Measurements from ENCODE around the gene APC. TPM values are rescaled to one million over a fixed set of nuclear protein-coding genes. Genes with fewer than 3 reads are reported as not detected.
A peak's percentile ranks its signal among the peaks of the same experiment; 100 is the strongest.

APC gene
- total and polyA plus RNA-seq, 2 of the 13 experiments (the other 11 are each of a cell fraction or from before 2014, with no cell fraction given): 6.1 to 19.0 TPM

- H3K4me2 ChIP-seq (ENCODE audit: low read depth, low read length): no peak overlapping the region
- CTCF ChIA-PET (ENCODE audit: low intra/inter-chr PET ratio, low total read pairs): no interaction called here
- no peak for ATAC-seq
Measured at GRCh38 chr5:112795342-112795741, 57.7 kb downstream of the APC start.

DNA sequence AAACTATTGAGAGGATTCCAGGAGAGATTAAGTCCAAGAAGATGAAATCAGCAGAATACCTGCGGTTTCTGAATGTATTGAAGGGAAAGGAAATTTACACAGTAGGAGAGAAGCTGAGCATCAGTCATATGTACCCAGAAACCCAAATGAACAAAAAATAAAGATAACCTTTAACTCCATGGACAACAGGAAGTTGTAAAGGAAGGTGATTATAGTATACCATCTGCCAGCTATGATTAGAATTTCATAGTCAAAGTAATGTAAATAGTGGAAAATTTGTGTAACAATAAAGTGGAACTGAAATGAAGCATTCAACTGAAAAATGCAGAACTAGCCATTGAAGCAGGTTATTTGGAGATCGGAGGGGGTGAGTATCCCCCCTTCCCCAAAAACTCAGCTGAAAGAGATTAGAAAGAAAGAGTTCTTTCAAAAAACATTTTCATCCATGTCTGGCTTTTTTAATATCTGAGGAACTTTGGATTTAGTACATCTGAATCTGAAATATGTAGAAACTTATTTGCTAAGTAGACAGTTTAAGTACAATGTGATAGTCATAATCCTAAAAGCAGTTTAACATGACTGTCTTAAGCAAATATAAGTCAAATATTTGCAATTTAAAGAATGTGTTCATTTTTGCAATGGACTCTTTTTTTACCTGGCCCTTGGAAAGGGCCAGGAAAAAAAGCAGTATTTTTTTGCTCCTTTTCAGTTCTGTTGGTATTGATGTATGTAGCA lies 58.4 kb downstream of the APC start:
- H3K79me2 ChIP-seq (ENCODE audit: insufficient read depth, low read length): no peaks in the 10 kb centered on the region
- BruUV-seq (replicated peaks): no TSS peak
- ATAC-seq: no peak
- H3K9ac ChIP-seq (ENCODE audit: insufficient read depth, low read depth, low read length): no peak overlapping the region
- H3K4me2 ChIP-seq (ENCODE audit: low read depth, low read length): no peak overlapping the region
- in situ Hi-C loops (cut with HindIII; ENCODE audit: extremely low pct_ligation_motif_present, low pct_unique_long_range_greater_than_20kb) (no loop called here), intact Hi-C loops (cut with micrococcal nuclease; ENCODE audit: unreplicated experiment) (no loop called here)
- no peaks in the 10 kb centered on the region for H3K27me3 ChIP-seq (ENCODE audit: control insufficient read depth in 1 of 2, insufficient read depth in 2 of 2, low read length in 2 of 2)
- H3K9me3 ChIP-seq (ENCODE audit: low read length): no peaks in the 10 kb centered on the region
- DNase-seq (ENCODE audit: low spot score): peak; percentile 19
- no peak overlapping the region for H2AFZ ChIP-seq (ENCODE audit: low read length)
- peaks cover 21% of the 10 kb centered on the region for H3K4me1 ChIP-seq (ENCODE audit: insufficient read depth, low read length)
- FAIRE-seq: no peak
- no peaks in the 10 kb centered on the region for H4K20me1 ChIP-seq (ENCODE audit: insufficient read depth, low read length)
- CTCF ChIA-PET (ENCODE audit: low intra/inter-chr PET ratio, low total read pairs): no interaction called here
- WGBS (ENCODE audit: low lambda C conversion rate): 93% methylated on average over 2 of the region's 2 CpGs
- POLR2A ChIA-PET: no interaction called here
- H3K27ac ChIP-seq (ENCODE audit: extremely low read length, insufficient read depth, low read length): peak overlapping the region; percentile 23
- H3K36me3 ChIP-seq (replicated peaks in 1 of 2; ENCODE audit: control insufficient read depth in 1 of 2, insufficient read depth in 2 of 2, low read length in 2 of 2): peaks cover 8 to 18% of the 10 kb centered on the region in 2 experiments; a peak in 4 of 5 replicates
- no peak overlapping the region for H3K4me3 ChIP-seq (replicated peaks in 1 of 3; ENCODE audit: insufficient read depth in 1 of 3, low read depth in 2 of 3, low read length in 3 of 3)
- TF ChIP-seq, protein P1, sequence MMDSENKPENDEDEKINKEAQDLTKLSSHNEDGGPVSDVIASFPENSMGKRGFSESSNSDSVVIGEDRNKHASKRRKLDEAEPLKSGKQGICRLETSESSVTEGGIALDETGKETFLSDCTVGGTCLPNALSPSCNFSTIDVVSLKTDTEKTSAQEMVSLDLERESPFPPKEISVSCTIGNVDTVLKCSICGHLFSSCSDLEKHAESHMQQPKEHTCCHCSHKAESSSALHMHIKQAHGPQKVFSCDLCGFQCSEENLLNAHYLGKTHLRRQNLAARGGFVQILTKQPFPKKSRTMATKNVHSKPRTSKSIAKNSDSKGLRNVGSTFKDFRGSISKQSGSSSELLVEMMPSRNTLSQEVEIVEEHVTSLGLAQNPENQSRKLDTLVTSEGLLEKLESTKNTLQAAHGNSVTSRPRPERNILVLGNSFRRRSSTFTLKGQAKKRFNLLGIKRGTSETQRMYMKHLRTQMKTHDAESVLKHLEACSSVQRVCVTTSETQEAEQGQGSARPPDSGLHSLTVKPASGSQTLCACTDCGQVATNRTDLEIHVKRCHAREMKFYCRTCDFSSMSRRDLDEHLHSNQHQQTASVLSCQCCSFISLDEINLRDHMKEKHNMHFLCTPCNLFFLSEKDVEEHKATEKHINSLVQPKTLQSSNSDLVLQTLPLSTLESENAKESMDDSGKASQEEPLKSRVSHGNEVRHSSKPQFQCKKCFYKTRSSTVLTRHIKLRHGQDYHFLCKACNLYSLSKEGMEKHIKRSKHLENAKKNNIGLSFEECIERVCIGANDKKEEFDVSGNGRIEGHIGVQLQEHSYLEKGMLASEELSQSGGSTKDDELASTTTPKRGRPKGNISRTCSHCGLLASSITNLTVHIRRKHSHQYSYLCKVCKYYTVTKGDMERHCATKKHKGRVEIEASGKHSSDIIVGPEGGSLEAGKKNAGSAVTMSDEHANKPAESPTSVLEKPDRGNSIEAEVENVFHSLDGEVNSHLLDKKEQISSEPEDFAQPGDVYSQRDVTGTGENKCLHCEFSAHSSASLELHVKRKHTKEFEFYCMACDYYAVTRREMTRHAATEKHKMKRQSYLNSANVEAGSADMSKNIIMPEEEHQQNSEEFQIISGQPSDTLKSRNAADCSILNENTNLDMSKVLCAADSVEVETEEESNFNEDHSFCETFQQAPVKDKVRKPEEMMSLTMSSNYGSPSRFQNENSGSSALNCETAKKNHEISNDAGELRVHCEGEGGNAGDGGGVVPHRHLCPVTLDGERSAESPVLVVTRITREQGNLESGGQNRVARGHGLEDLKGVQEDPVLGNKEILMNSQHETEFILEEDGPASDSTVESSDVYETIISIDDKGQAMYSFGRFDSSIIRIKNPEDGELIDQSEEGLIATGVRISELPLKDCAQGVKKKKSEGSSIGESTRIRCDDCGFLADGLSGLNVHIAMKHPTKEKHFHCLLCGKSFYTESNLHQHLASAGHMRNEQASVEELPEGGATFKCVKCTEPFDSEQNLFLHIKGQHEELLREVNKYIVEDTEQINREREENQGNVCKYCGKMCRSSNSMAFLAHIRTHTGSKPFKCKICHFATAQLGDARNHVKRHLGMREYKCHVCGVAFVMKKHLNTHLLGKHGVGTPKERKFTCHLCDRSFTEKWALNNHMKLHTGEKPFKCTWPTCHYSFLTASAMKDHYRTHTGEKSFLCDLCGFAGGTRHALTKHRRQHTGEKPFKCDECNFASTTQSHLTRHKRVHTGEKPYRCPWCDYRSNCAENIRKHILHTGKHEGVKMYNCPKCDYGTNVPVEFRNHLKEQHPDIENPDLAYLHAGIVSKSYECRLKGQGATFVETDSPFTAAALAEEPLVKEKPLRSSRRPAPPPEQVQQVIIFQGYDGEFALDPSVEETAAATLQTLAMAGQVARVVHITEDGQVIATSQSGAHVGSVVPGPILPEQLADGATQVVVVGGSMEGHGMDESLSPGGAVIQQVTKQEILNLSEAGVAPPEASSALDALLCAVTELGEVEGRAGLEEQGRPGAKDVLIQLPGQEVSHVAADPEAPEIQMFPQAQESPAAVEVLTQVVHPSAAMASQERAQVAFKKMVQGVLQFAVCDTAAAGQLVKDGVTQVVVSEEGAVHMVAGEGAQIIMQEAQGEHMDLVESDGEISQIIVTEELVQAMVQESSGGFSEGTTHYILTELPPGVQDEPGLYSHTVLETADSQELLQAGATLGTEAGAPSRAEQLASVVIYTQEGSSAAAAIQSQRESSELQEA (CRISPR knock-in tag; IDR thresholded peaks at IDR 0.05; ENCODE audit: not compliant biosample characterization): no peak
- TF ChIP-seq ZNF749 (CRISPR knock-in tag; IDR thresholded peaks at IDR 0.05; ENCODE audit: borderline replicate concordance): no peak

More at GRCh38 chr5:112795342-112795741, 57.7 kb downstream of the APC start:
- FAIRE-seq (no peak), DNase-seq (ENCODE audit: low spot score) (no peak)
- intact Hi-C loops (cut with micrococcal nuclease; ENCODE audit: unreplicated experiment) (no loop called here), in situ Hi-C loops (cut with HindIII; ENCODE audit: extremely low pct_ligation_motif_present, low pct_unique_long_range_greater_than_20kb) (no loop called here)
- Histone ChIP-seq H3K9me3 (ENCODE audit: low read length) (no peaks in the 10 kb centered on the region), H3K27ac (ENCODE audit: extremely low read length, insufficient read depth, low read length) (no peak overlapping the region), H3K9ac (ENCODE audit: insufficient read depth, low read depth, low read length) (no peak overlapping the region), H3K27me3 (ENCODE audit: control insufficient read depth in 1 of 2, insufficient read depth in 2 of 2, low read length in 2 of 2) (no peaks in the 10 kb centered on the region), H4K20me1 (ENCODE audit: insufficient read depth, low read length) (no peaks in the 10 kb centered on the region), H2AFZ (ENCODE audit: low read length) (no peak overlapping the region), H3K4me3 (replicated peaks in 1 of 3; ENCODE audit: insufficient read depth in 1 of 3, low read depth in 2 of 3, low read length in 3 of 3) (no peak overlapping the region), H3K36me3 (replicated peaks in 1 of 2; ENCODE audit: control insufficient read depth in 1 of 2, insufficient read depth in 2 of 2, low read length in 2 of 2) (peaks cover 8 to 15% of the 10 kb centered on the region in 2 experiments; a peak in 4 of 5 replicates), H3K79me2 (ENCODE audit: insufficient read depth, low read length) (no peaks in the 10 kb centered on the region), H3K4me1 (ENCODE audit: insufficient read depth, low read length) (peaks cover 21% of the 10 kb centered on the region)
- TF ChIP-seq ZNF333 (CRISPR knock-in tag; IDR thresholded peaks at IDR 0.05; ENCODE audit: borderline replicate concordance): no peak
- TF ChIP-seq, protein P2, sequence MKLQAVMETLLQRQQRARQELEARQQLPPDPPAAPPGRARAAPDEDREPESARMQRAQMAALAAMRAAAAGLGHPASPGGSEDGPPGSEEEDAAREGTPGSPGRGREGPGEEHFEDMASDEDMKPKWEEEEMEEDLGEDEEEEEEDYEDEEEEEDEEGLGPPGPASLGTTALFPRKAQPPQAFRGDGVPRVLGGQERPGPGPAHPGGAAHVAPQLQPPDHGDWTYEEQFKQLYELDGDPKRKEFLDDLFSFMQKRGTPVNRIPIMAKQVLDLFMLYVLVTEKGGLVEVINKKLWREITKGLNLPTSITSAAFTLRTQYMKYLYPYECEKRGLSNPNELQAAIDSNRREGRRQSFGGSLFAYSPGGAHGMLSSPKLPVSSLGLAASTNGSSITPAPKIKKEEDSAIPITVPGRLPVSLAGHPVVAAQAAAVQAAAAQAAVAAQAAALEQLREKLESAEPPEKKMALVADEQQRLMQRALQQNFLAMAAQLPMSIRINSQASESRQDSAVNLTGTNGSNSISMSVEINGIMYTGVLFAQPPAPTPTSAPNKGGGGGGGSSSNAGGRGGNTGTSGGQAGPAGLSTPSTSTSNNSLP (IDR thresholded peaks at IDR 0.05; ENCODE audit: low read depth, low read length): no peak
- no peak for TF ChIP-seq CBX5 (CRISPR knock-in tag; IDR thresholded peaks at IDR 0.05; ENCODE audit: borderline replicate concordance)
- TF ChIP-seq SNAI1 (CRISPR knock-in tag; IDR thresholded peaks at IDR 0.05; ENCODE audit: borderline replicate concordance): no peak
- no peak for TF ChIP-seq TRIM24 (CRISPR knock-in tag; IDR thresholded peaks at IDR 0.05)
- no peak for TF ChIP-seq EHMT2 (IDR thresholded peaks at IDR 0.05; ENCODE audit: borderline replicate concordance, low read depth, low read length)
- no peak for TF ChIP-seq SP2 (CRISPR knock-in tag; IDR thresholded peaks at IDR 0.05)
- BruUV-seq (replicated peaks): no TSS peak
- WGBS (ENCODE audit: low lambda C conversion rate): 88% methylated on average over 3 of the region's 3 CpGs
- POLR2A ChIA-PET: no interaction called here
